K562 (cell line): ENCODE measurements around the gene FOXP3. TPM values are rescaled to one million over a fixed set of nuclear protein-coding genes. Genes with fewer than 3 reads are reported as not detected.
A peak's percentile ranks its signal among the peaks of the same experiment; 100 is the strongest.

ENCODE experiments used
- HDGF ChIP-seq: fragments of 450-650 bp; IDR thresholded peaks from 2 replicates; pipeline ENCODE4 v1.6.1; 2016
- JUN ChIP-seq, 2 experiments: sonication (generic) in 1 of 2; formaldehyde crosslinking in 1 of 2; IDR thresholded peaks; 2 replicates each; pipeline versions ENCODE4 v1.6.1 to v1.8.0; 2012 to 2022; ENCODE audit warnings: borderline replicate concordance in 2 of 2, mild to moderate bottlenecking in 2 of 2, improper control_type of control experiment in 1 of 2, low read depth in 1 of 2, low read length in 1 of 2, missing genetic modification reagents in 1 of 2
- KAT2B ChIP-seq: IDR thresholded peaks from one replicate; pipeline ENCODE4 v1.6.1; 2012; ENCODE audit warnings: low read depth, mild to moderate bottlenecking, control low read depth, inconsistent platforms, low read length, moderate library complexity
- KDM1A ChIP-seq, 2 experiments: fragments of 450-650 bp; IDR thresholded peaks; 2 replicates each; pipeline ENCODE4 v1.6.1; 2016; ENCODE audit warnings: mild to moderate bottlenecking in 2 of 2
- NFRKB ChIP-seq: fragments of 450-650 bp; IDR thresholded peaks from 2 replicates; pipeline ENCODE4 v1.6.1; 2016; ENCODE audit warnings: low read depth
- SIRT6 ChIP-seq: IDR thresholded peaks from one replicate; pipeline ENCODE4 v1.6.1; 2012; ENCODE audit warnings: low read depth, mild to moderate bottlenecking, control low read depth, inconsistent platforms, low read length, moderate library complexity
- TEAD2 ChIP-seq: fragments of 450-650 bp; IDR thresholded peaks from 2 replicates; pipeline ENCODE4 v1.6.1; 2016; ENCODE audit warnings: missing genetic modification characterization, control low read depth, missing compliant biosample characterization
- ZNF239 ChIP-seq: fragments of 250-450 bp; sonication (Bioruptor Pico); IDR thresholded peaks from 2 replicates; pipeline ENCODE4 v1.4.0; 2020; ENCODE audit warnings: mild to moderate bottlenecking
- ZNF253 ChIP-seq: fragments of 250-450 bp; sonication (Bioruptor Pico); conservative IDR thresholded peaks from 2 replicates; pipeline ENCODE4 v1.6.1; 2021; ENCODE audit warnings: mild to moderate bottlenecking
- ZNF324 ChIP-seq: fragments of 250-450 bp; sonication (Bioruptor Pico); IDR thresholded peaks from 2 replicates; pipeline ENCODE4 v1.4.0; 2020; ENCODE audit warnings: mild to moderate bottlenecking
- polyA plus RNA-seq, 8 experiments: library from polyadenylated mRNA; depleted of rRNA in 4 of 8; stranded (reverse) in 5 of 8; unstranded in 3 of 8; fragments of >200 nt; fragmentation: Nextera tagmentation in 2 of 8; fragmentation: Illumina TruSeq in 1 of 8; extraction: Ambion mirVana in 2 of 8; extraction: Trizol in 1 of 8; gene quantifications; 2 replicates each; pipeline versions ENCODE4 v1.2.1 to v1.2.3, GENCODE V29; 2011 to 2014; ENCODE audit warnings: inconsistent platforms in 1 of 8, missing spikeins in 1 of 8
- total RNA-seq, 7 experiments: library from RNA; depleted of rRNA in 6 of 7; stranded (reverse); fragments of >200 nt in 6 of 7; fragmentation: Illumina TruSeq in 2 of 7; extraction: Trizol in 2 of 7; gene quantifications; 2 replicates each; pipeline versions ENCODE4 v1.2.1 to v1.2.3, GENCODE V29; 2011 to 2021; ENCODE audit warnings: low replicate concordance in 1 of 7
- TF ChIP-seq, protein P1 (sequence below): sonication (generic); IDR thresholded peaks from 2 replicates; pipeline ENCODE4 v1.6.1; 2016
- TF ChIP-seq, protein P2 (sequence below): fragments of 250-450 bp; sonication (Bioruptor Pico); IDR thresholded peaks from 2 replicates; pipeline ENCODE4 v1.8.0; 2021; ENCODE audit warnings: borderline replicate concordance, mild to moderate bottlenecking, moderate library complexity; ENCODE audit not compliant: poor library complexity, severe bottlenecking
- TF ChIP-seq, protein P3 (sequence below): fragments of 450-650 bp; IDR thresholded peaks from 2 replicates; pipeline ENCODE4 v1.6.1; 2016
- TF ChIP-seq, protein P4 (sequence below): sonication (generic); formaldehyde crosslinking; IDR thresholded peaks from 2 replicates; pipeline ENCODE4 v1.8.1; 2023; ENCODE audit warnings: missing genetic modification reagents, mild to moderate bottlenecking, borderline replicate concordance
- TF ChIP-seq, protein P5 (sequence below): fragments of 250-450 bp; sonication (Bioruptor Pico); IDR thresholded peaks from 2 replicates; pipeline ENCODE4 v1.8.0; 2022; ENCODE audit warnings: moderate library complexity, mild to moderate bottlenecking, inconsistent platforms
- TF ChIP-seq, protein P6 (sequence below), 2 experiments: fragments of 450-650 bp; IDR thresholded peaks; 2 replicates each; pipeline ENCODE4 v1.6.1; 2018; ENCODE audit warnings: mild to moderate bottlenecking in 2 of 2, low read depth in 1 of 2; ENCODE audit not compliant: partially characterized antibody in 2 of 2

FOXP3 gene
- total and polyA plus RNA-seq, 9 of the 15 experiments (the other 6 are each of a cell fraction or from before 2014, with no cell fraction given) = 0.04 to 0.24 (median 0.07) TPM; not detected in 4

DNA sequence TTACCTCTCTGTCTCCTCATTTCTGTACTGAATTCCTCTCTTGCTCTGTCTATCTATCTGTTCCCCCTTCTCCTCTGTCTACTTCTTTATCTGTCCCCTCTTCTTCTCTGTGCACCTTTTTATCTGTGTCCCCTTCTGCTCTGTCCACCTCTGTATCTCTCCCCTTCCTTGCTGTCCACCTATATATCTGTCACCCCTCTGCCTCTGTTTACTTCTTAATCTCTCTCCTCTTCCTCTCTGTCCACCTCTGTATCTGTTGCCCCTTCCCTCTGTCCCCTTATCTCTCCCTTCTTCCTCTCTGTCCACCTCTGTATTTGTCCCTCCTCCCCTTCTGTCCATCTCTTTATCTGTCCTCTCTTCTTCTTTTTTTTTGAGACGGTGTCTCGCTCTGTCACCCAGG is 20.3 kb downstream of the FOXP3 start (continued):
- no peak for TF ChIP-seq ZNF253
- TF ChIP-seq KDM1A (IDR thresholded peaks at IDR 0.05) = peak; percentile 89 to 90
- TF ChIP-seq ZNF239 (CRISPR knock-in tag) = no peak
- no peak for TF ChIP-seq SIRT6
- no peak for TF ChIP-seq HDGF
- TF ChIP-seq, protein P1, sequence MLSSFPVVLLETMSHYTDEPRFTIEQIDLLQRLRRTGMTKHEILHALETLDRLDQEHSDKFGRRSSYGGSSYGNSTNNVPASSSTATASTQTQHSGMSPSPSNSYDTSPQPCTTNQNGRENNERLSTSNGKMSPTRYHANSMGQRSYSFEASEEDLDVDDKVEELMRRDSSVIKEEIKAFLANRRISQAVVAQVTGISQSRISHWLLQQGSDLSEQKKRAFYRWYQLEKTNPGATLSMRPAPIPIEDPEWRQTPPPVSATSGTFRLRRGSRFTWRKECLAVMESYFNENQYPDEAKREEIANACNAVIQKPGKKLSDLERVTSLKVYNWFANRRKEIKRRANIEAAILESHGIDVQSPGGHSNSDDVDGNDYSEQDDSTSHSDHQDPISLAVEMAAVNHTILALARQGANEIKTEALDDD = no peak
- no peak for TF ChIP-seq KAT2B
- TF ChIP-seq TEAD2 (tag) = no peak
- TF ChIP-seq, protein P2, sequence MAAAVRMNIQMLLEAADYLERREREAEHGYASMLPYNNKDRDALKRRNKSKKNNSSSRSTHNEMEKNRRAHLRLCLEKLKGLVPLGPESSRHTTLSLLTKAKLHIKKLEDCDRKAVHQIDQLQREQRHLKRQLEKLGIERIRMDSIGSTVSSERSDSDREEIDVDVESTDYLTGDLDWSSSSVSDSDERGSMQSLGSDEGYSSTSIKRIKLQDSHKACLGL (CRISPR knock-in tag) = no peak
- 0 out of 2 replicates have a peak, but pooled peaks have one; percentile 23 for TF ChIP-seq NFRKB
- no peak for TF ChIP-seq ZNF324
- TF ChIP-seq, protein P3, sequence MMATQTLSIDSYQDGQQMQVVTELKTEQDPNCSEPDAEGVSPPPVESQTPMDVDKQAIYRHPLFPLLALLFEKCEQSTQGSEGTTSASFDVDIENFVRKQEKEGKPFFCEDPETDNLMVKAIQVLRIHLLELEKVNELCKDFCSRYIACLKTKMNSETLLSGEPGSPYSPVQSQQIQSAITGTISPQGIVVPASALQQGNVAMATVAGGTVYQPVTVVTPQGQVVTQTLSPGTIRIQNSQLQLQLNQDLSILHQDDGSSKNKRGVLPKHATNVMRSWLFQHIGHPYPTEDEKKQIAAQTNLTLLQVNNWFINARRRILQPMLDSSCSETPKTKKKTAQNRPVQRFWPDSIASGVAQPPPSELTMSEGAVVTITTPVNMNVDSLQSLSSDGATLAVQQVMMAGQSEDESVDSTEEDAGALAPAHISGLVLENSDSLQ = no peak; the same call in none of the 2 replicates
- TF ChIP-seq, protein P4, sequence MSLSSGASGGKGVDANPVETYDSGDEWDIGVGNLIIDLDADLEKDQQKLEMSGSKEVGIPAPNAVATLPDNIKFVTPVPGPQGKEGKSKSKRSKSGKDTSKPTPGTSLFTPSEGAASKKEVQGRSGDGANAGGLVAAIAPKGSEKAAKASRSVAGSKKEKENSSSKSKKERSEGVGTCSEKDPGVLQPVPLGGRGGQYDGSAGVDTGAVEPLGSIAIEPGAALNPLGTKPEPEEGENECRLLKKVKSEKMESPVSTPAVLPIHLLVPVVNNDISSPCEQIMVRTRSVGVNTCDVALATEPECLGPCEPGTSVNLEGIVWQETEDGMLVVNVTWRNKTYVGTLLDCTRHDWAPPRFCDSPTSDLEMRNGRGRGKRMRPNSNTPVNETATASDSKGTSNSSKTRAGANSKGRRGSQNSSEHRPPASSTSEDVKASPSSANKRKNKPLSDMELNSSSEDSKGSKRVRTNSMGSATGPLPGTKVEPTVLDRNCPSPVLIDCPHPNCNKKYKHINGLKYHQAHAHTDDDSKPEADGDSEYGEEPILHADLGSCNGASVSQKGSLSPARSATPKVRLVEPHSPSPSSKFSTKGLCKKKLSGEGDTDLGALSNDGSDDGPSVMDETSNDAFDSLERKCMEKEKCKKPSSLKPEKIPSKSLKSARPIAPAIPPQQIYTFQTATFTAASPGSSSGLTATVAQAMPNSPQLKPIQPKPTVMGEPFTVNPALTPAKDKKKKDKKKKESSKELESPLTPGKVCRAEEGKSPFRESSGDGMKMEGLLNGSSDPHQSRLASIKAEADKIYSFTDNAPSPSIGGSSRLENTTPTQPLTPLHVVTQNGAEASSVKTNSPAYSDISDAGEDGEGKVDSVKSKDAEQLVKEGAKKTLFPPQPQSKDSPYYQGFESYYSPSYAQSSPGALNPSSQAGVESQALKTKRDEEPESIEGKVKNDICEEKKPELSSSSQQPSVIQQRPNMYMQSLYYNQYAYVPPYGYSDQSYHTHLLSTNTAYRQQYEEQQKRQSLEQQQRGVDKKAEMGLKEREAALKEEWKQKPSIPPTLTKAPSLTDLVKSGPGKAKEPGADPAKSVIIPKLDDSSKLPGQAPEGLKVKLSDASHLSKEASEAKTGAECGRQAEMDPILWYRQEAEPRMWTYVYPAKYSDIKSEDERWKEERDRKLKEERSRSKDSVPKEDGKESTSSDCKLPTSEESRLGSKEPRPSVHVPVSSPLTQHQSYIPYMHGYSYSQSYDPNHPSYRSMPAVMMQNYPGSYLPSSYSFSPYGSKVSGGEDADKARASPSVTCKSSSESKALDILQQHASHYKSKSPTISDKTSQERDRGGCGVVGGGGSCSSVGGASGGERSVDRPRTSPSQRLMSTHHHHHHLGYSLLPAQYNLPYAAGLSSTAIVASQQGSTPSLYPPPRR (CRISPR knock-in tag) = no peak
- TF ChIP-seq, protein P5, sequence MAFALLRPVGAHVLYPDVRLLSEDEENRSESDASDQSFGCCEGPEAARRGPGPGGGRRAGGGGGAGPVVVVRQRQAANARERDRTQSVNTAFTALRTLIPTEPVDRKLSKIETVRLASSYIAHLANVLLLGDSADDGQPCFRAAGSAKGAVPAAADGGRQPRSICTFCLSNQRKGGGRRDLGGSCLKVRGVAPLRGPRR (CRISPR knock-in tag) = no peak
- TF ChIP-seq, protein P6, sequence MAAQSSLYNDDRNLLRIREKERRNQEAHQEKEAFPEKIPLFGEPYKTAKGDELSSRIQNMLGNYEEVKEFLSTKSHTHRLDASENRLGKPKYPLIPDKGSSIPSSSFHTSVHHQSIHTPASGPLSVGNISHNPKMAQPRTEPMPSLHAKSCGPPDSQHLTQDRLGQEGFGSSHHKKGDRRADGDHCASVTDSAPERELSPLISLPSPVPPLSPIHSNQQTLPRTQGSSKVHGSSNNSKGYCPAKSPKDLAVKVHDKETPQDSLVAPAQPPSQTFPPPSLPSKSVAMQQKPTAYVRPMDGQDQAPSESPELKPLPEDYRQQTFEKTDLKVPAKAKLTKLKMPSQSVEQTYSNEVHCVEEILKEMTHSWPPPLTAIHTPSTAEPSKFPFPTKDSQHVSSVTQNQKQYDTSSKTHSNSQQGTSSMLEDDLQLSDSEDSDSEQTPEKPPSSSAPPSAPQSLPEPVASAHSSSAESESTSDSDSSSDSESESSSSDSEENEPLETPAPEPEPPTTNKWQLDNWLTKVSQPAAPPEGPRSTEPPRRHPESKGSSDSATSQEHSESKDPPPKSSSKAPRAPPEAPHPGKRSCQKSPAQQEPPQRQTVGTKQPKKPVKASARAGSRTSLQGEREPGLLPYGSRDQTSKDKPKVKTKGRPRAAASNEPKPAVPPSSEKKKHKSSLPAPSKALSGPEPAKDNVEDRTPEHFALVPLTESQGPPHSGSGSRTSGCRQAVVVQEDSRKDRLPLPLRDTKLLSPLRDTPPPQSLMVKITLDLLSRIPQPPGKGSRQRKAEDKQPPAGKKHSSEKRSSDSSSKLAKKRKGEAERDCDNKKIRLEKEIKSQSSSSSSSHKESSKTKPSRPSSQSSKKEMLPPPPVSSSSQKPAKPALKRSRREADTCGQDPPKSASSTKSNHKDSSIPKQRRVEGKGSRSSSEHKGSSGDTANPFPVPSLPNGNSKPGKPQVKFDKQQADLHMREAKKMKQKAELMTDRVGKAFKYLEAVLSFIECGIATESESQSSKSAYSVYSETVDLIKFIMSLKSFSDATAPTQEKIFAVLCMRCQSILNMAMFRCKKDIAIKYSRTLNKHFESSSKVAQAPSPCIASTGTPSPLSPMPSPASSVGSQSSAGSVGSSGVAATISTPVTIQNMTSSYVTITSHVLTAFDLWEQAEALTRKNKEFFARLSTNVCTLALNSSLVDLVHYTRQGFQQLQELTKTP (IDR thresholded peaks at IDR 0.05; ENCODE audit: low read depth in 1 of 2, partially characterized antibody in 2 of 2) = peak in 1 of 2 experiments; percentile 79
- TF ChIP-seq JUN (IDR thresholded peaks at IDR 0.05; ENCODE audit: borderline replicate concordance, low read depth, low read length) = no peak
- no peak for TF ChIP-seq JUN (CRISPR knock-in tag; IDR thresholded peaks at IDR 0.05; ENCODE audit: borderline replicate concordance)
